ENCODE measurements around the gene SMG6.

Gene SMG6

DNA sequence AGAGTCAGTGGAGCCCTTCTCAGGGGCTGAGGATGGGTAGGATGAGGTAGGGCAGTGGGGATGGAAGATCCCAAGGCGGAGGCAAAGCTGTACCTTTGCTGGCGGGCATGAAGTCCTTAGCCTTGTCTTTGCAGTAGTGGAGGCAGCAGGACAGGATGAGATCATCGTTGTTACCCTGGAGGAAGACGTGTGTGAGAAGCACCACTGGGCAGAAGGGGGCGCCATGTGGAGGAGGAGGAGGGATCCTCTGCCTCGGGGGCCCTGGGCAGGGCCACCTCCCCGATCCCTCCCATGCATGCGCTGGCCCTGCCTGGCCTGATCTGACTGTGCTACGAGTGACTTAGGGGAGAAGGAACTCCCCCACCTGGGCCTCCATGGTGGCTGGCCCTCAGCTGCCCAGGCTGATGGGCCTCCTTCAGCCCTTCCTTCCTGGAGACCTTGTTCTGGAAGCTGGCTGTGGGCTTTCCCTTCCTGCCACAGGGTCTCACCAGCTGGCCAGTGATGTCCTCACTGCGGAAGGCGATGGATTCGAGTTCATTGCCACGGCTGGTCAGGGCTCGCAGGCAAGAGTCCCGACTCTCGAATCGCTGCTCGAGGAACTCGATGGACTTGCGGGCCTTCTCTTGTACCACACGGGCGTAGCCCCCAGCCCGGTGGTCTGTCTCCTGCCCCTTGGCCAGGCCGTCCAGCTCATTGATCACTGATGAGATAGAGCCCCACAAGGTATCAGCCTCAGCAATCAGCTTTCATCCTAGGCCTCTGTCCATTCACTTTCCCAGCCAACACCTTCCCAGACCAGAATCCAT, 238.4 kb downstream of the SMG6 start:
- no peak for DNase-seq (ENCODE audit: extremely low read depth in 1 of 2, low read depth in 1 of 2)

DNA sequence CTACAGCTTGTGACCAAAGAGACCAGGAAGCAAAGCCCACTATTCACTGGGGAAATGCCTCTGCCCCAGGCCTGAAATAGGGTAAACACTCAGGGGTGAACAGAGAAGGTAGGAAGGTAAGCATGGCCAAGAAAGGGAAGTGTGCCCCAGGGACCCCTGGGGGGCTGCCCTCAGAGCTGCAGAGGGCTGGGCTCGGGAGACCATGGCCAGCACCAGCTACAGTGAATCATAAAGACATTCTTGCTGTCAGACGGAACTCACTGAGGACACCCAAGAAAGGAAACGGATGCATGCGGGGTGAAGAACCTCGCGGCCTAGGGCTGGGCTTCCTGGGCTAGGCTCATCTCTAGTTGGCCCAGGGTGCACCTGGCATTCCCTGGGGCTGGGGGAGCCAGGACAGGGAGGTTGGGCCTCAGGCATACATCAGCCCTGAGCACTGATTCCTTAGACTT, 239.0 kb downstream of the SMG6 start:
- no peak for DNase-seq (ENCODE audit: extremely low read depth in 1 of 2, low read depth in 1 of 2)

DNA sequence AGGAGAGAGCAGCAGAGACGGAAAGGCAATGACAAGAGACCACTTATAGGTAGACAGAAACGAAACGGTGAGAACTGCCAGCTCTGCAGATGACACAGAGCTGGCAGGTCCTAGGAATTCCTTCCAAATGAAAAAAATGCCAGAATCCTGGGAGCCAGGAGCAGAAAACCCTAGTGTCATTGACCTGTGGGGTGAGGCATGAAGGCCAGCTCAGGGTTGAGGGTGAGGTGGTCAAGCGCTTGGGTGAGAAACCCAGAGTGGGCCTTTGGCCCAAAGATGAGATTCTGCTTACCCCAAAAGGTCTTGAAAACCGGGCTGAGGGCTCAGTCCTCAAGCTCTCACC, 239.5 kb downstream of the SMG6 start:
- no peak for DNase-seq (ENCODE audit: extremely low read depth in 1 of 2, low read depth in 1 of 2)

DNA sequence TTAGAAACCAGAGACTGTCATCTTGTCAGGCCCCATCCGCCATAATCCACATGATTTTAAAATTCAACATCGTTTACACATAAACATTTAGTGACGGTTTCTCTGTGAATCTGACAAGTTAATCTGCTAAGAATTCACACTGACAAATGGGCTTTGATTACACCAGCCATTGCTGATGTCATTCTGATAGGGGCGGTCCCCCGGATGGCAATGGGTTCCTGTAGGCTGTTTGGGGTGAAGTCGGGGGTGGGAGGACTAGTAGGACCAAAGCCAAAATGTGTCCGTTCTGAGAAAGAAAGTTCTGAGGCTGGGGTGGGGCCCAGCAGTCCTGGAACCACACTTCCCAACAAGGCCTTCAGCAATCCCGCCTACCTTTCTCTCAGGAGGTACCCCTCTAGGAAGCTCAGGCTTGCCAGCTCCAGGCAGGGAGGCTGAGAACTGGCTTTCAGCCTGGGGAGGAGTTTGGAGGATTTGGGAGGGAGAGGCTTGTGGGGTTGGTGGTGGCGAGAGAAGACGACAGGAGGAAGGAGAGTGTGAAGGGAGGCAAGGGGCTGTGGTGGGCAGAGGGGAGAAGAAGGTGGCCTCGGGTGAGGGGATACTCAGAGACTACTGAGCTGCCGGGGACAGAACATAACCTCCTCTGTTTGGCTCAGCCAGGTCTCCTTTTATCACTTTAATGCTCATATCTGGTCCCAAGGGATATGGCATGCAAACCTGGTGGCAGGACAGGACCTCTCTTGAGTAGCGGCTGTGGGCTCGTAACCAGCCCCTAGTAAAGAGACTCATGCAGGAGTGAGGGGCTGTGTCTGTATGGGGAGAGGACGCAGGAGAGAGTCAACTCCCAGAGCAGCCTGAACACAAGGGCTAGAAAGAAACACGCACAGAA, 240.1 kb downstream of the SMG6 start:
- DNase-seq (ENCODE audit: extremely low read depth in 1 of 2, low read depth in 1 of 2), result no peak

DNA sequence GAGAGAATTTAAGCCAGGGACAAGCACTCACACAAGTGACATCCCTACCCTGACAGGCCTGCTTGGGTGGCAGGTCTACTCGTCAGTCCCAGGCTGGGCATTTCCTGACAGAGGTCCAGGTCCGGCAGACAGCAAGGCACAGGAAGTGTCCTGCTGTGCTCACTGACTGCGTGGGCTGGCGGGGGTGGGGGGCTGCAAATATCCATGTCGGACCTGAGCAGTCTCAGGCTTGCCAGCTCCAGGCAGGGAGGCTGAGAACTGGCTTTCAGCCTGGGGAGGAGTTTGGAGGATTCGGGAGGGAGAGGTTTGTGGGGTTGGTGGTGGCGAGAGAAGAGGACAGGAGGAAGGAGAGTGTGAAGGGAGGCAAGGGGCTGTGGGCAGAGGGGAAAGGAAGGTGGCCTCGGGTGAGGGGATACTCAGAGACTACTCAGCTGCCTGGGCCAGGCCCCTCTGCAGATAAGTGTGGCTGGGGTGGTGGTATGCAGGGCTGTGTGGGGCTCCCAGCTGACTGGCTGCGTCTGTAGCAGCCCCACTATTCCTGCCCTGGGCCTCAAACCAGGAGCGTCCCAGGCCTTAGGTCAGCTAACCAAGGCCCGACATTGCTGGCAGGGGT, 240.9 kb downstream of the SMG6 start:
- no peak for DNase-seq (ENCODE audit: extremely low read depth in 1 of 2, low read depth in 1 of 2)

DNA sequence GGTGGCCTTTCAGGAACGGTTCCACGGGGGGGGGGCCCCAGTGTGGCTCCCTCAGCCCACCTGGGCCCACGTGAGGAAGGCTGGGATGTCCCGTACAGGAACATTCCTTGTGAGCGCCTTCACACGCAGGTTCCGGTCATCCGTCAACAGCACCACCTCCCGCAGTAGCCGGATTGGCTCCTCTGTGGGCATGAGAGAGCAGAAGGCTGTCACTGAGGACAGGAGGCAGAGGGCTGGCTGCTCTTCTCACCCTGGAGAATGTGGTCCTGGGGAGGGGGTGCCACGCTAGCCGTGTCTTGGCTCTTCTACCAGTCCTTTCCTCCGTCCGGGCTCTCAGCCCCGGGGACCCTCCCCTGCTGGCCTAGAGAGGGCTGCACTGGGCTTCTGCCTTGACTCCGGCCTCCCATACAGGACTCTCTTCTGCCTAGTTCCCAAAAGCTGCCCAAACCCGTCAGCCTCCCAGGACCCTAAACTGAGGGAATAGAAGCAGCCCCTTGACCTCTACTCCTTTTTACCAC, 242.1 kb downstream of the SMG6 start:
- DNase-seq (ENCODE audit: extremely low read depth in 1 of 2, low read depth in 1 of 2), result no peak

DNA sequence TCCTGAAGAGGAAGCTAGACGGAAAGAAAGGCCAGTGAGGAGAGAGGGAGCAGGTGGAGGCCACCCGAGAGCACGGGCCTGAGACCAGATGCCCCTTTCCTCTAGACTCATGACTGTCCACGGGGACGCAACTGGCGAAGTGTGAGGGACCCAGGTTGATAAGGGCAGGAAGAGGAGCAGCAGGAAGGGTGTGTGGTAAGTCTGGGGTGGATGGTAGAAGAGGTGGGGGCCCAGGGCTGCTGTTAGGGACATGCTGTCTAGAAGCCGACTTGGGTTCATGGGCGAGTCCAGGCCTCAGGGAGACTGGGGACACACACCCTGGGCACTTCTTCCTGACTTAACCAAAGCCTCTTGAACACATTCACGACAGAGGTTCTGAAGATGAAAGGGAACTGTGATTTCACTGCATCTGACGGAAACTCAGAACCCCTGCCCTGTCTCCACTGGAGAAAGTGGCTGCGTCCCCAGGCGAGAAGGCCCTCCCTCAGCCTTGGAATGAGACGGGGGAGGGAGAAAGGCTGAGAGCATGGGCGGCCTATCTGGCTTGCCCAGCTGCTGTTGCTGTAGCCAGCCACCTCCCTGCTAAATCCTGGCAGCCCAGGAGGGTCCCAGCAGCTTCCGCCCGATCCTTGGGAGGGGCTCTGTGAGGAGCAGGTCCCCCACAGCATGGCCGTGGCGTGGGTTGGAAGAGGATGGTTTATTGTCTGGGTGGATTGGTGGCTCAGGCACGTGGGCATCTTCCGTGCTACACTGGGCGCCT, 242.7 kb downstream of the SMG6 start:
- DNase-seq (ENCODE audit: extremely low read depth in 1 of 2, low read depth in 1 of 2), result no peak

DNA sequence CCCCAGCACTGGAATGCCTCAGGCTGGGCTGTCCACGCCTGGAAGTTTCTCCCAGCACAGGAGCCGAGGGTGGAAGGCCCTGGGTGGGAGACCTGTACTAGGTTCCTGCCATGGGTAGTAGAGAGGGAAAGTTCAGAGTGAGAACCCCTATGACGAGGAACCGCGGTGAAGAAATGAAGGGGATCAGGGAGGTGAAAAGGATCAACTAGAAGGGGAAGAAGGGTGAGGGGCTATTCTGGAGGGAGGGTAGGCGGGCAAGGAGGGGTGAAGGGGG, 243.3 kb downstream of the SMG6 start:
- DNase-seq (ENCODE audit: extremely low read depth in 1 of 2, low read depth in 1 of 2), result no peak

DNA sequence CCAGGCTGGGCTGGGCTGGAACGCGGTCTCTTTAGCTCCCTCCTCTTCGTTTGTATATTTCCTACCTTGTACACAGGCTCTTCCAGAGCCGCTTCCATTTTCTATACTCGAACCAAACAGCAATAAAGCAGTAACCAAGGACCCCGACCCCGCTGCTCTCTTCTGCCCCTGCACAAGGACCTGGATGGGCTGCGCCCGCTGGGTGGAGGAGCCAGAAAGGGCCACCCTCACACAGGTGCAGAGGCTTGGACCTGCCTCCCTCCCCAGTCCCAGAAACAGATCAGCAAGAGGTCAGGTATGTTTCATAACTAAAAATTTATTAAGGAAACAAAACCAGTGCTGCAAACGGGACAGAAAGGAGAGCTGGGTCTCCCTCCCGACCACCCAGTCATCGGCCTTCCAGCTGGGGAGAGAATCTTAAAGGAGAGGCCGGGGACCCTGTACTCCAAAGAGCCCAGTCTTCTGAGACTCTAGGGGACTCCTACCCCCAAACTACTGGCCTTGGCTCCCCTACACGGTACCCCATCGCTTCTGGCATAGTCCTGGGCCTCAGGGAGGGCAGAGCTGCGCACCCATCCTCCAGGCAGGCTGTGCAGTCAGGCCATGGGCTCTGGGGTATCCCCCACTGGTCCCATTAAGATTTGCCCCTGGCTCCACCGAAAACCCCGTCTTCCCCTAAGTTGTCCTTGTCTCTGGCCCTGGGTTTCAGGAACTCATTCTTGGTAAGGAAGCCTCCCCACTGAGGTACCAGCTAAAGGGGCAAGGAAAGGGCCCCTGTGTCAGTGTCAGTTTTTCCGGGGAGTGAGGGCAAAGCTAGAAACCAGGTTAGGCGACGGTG, 243.8 kb downstream of the SMG6 start:
- DNase-seq (ENCODE audit: extremely low read depth in 1 of 2, low read depth in 1 of 2), result no peak

DNA sequence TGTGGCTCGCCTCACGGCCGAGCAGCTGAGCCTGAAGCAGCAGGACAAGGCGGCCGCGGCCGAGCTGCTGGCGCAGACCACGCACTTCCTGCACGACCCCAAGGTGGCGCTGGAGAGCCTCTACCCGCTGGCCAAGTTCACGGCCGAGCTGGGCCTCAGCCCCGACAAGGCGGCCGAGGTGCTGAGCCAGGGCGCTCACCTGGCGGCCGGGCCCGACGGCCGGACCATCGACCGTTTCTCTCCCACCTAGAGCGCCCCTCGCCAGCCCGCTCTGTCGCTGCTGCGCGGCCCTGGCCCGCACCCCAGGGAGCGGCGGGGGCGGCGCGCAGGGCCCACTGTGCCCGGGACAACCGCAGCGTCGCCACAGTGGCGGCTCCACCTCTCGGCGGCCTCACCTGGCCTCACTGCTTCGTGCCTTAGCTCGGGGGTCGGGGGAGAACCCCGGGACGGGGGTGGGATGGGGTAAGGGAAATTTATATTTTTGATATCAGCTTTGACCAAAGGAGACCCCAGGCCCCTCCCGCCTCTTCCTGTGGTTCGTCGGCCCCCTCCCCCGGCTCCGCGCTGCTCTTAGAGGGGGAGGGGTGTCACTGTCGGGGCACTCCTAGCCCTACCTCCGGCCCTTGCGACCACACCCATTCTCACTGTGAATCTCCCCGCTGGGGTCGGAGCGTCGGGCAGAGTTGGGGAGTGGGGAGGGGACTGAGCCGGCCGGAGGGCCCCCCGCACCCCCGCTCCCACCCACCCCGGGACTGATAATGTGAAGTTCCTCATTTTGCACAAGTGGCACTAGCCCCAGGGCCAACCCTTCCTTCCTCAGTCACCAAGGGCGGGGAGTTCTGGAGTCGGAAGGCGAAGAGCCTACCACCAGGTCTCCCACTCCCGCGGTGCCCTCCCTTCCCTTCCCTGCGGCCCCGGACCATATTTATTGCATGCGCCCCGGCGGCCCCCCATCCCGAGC, 244.7 kb downstream of the SMG6 start:
- peak in 1 of 2 donors; percentile 51 for DNase-seq (ENCODE audit: extremely low read depth in 1 of 2, low read depth in 1 of 2)

DNA sequence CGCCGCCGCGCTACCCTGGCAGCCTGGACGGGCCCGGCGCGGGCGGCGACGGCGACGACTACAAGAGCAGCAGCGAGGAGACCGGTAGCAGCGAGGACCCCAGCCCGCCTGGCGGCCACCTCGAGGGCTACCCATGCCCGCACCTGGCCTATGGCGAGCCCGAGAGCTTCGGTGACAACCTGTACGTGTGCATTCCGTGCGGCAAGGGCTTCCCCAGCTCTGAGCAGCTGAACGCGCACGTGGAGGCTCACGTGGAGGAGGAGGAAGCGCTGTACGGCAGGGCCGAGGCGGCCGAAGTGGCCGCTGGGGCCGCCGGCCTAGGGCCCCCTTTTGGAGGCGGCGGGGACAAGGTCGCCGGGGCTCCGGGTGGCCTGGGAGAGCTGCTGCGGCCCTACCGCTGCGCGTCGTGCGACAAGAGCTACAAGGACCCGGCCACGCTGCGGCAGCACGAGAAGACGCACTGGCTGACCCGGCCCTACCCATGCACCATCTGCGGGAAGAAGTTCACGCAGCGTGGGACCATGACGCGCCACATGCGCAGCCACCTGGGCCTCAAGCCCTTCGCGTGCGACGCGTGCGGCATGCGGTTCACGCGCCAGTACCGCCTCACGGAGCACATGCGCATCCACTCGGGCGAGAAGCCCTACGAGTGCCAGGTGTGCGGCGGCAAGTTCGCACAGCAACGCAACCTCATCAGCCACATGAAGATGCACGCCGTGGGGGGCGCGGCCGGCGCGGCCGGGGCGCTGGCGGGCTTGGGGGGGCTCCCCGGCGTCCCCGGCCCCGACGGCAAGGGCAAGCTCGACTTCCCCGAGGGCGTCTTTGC, 245.6 kb downstream of the SMG6 start:
- no peak for DNase-seq (ENCODE audit: extremely low read depth in 1 of 2, low read depth in 1 of 2)

DNA sequence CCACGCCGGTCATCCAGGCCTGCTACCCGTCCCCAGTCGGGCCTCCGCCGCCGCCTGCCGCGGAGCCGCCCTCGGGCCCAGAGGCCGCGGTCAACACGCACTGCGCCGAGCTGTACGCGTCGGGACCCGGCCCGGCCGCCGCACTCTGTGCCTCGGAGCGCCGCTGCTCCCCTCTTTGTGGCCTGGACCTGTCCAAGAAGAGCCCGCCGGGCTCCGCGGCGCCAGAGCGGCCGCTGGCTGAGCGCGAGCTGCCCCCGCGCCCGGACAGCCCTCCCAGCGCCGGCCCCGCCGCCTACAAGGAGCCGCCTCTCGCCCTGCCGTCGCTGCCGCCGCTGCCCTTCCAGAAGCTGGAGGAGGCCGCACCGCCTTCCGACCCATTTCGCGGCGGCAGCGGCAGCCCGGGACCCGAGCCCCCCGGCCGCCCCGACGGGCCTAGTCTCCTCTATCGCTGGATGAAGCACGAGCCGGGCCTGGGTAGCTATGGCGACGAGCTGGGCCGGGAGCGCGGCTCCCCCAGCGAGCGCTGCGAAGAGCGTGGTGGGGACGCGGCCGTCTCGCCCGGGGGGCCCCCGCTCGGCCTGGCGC, 246.3 kb downstream of the SMG6 start:
- DNase-seq (ENCODE audit: extremely low read depth in 1 of 2, low read depth in 1 of 2), result no peak

DNA sequence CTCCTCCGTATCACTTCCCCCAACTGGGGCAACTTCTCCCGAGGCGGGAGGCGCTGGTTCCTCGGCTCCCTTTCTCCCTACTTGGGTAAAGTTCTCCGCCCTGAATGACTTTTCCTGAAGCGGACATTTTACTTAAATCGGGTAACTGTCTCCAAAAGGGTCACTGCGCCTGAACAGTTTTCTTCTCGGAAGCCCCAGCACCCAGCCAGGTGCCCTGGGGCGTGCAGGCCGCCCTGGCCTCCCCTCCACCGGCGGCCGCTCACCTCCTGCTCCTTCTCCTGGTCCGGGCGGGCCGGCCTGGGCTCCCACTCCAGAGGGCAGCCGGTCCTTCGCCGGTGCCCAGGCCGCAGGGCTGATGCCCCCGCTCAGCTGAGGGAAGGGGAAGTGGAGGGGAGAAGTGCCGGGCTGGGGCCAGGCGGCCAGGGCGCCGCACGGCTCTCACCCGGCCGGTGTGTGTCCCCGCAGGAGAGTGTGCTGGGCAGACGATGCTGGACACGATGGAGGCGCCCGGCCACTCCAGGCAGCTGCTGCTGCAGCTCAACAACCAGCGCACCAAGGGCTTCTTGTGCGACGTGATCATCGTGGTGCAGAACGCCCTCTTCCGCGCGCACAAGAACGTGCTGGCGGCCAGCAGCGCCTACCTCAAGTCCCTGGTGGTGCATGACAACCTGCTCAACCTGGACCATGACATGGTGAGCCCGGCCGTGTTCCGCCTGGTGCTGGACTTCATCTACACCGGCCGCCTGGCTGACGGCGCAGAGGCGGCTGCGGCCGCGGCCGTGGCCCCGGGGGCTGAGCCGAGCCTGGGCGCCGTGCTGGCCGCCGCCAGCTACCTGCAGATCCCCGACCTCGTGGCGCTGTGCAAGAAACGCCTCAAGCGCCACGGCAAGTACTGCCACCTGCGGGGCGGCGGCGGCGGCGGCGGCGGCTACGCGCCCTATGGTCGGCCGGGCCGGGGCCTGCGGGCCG, 247.1 kb downstream of the SMG6 start:
- DNase-seq (ENCODE audit: extremely low read depth in 1 of 2, low read depth in 1 of 2), result no peak

DNA sequence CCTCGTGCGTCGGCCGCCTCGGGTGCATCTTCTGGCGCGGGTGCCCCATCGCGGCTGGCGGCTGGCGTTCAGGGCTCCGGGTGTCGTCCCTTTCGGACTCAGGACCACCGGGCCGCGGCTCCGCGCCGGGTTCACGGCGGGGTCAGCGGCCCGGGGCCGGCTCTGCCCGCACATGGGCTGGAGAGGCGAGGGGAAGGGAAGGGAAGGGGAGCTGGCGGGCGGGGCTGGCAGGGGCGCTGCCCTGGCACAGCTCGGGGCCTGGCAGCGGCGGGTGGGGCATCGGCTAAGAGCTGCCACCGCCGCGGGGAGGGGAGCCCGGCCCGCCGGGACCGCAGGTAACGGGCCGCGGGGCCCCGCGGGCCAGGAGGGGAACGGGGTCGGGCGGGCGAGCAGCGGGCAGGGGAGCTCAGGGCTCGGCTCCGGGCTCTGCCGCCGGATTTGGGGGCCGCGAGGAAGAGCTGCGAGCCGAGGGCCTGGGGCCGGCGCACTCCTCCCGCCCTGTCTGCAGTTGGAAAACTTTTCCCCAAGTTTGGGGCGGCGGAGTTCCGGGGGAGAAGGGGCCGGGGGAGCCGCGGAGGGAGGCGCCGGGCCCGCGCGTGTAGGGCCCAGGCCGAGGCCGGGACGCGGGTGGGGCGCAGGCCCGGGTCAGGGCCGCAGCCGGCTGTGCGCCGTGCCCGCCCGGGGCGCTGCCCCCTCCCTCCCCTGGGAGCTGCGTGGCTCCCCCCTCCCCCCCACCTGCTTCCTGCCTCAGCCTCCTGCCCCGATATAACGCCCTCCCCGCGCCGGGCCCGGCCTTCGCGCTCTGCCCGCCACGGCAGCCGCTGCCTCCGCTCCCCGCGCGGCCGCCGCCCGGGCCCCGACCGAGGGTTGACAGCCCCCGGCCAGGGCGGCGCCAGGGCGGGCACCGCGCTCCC, 248.0 kb downstream of the SMG6 start:
- DNase-seq (ENCODE audit: extremely low read depth in 1 of 2, low read depth in 1 of 2), result no peak

DNA sequence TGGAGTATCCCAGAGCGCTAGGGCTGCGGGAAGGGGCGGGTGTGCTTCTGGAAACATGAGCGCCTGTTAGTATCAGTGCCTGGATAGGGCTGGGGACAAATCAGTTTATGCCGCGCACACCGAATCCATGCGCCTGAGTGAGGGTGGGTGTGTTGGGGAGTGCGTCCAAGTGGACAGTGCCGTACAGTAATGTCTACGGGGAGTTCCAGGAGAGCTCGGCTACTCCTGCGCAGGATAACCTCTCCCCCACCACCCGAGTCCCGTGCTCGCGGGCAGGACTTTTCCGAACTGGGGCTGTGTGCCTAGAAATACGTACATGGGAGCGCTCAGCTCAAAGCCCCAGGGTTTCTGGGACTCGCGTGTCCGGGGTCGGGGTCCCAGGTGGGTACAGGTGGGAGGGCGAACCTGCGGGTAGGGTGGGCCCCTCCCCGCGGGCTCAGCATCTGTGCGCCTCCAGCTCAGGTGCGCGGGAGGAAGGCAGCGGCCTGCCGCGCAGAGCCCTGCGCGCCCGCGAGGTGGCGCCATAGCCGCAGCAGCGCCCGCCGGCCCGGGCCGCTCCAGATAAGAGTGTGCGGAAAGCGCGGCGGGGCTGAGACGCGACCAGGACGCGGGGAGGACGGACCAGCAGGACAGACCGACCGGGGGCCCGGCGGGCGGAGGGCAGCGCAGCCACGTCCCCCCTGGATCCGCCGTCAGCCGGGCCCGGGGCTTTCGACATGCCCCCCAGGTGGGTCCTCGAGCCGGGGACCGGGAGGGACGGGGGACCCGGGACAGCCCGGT, 248.9 kb downstream of the SMG6 start, which contains the start of gene HIC1:
HIC1 (plus strand) TSS at position 592 of the 780 bp plus-strand sequence. CDS start 1,588 bp downstream, outside the sequence.
- DNase-seq (ENCODE audit: extremely low read depth in 1 of 2, low read depth in 1 of 2), result peak in 1 of 2 donors; percentile 73
